GM18502 (cell line): ENCODE measurements around the gene GPD2.
A peak's percentile ranks its signal among the peaks of the same experiment; 100 is the strongest.

Source experiments
- ATAC-seq: cut with Tn5 transposase; IDR thresholded peaks from one replicate; pipeline ENCODE4 v1.9.1; 2021; ENCODE audit warnings: mild to moderate bottlenecking; ENCODE audit not compliant: unreplicated experiment, poor library complexity

The GPD2 gene

GRCh38 chr2:156435718-156436496 lies at the start of gene GPD2:
Gene GPD2 (plus strand): TSS chr2:156436379. CDS start chr2:156476106, 39,727 bp downstream.
- peak; percentile 65 for ATAC-seq

- ATAC-seq: no peak
These were observed 42.0 kb upstream of the GPD2 start for GRCh38 chr2:156394033-156394741.

GRCh38 chr2:156396126-156396525 lies 40.1 kb upstream of the GPD2 start:
- ATAC-seq: peak; percentile 37

- ATAC-seq: no peak
These were observed 39.0 kb upstream of the GPD2 start for GRCh38 chr2:156397229-156397628.

DNA sequence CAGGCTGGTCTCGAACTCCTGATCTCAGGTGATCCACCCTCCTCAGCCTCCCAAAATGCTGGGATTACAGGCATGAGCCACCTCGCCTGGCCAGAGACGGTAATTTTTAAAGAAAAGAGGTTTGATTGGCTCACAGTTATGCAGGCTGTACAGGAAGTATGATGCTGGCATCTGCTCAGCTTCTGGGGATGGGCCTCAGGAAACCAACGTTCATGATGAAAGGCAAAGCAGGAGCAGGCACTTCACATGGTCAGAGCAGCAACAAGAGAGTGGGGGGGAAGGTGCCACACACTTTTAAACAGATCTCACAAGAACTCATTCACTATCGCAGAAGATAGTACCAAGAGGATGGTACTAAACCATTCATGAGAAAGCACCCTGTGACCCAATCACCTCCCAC lies 38.0 kb upstream of the GPD2 start:
- no peak for ATAC-seq

DNA sequence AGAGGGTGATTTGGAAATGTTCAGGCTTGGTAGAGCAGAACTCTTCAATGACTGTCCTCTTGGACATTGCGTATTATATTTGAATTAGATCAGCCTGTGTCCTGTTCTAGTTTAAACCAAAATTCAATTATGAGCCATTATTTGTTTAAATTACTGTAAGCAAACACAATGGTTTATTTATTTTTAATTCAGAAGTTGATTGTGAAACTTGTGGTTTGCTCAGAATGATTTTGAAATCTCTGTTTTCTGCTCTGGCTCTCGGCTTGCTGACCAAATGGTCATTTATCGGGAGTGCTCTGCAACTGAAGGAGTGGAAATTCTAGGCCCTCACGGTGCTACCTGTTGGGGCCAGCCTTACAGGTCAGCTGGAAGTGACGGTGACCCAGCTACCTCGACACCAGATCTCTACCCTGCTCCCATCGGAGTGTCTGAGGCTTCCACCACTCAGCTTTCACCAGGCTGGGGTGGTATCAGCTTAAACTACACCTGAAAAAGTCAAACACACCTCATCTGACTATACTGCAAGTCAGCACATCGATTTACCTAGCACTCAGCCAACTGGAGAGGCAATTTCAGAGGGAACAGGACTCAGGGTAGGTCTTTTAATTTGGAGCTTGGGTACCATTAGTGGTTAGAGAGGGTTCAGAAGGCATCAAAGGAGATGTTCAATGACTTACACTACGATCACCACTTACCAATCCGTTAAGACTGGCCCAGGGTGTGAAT lies 36.8 kb upstream of the GPD2 start:
- no peak for ATAC-seq

GRCh38 chr2:156399950-156400705 lies 36.1 kb upstream of the GPD2 start:
- peak; percentile 43 for ATAC-seq

DNA sequence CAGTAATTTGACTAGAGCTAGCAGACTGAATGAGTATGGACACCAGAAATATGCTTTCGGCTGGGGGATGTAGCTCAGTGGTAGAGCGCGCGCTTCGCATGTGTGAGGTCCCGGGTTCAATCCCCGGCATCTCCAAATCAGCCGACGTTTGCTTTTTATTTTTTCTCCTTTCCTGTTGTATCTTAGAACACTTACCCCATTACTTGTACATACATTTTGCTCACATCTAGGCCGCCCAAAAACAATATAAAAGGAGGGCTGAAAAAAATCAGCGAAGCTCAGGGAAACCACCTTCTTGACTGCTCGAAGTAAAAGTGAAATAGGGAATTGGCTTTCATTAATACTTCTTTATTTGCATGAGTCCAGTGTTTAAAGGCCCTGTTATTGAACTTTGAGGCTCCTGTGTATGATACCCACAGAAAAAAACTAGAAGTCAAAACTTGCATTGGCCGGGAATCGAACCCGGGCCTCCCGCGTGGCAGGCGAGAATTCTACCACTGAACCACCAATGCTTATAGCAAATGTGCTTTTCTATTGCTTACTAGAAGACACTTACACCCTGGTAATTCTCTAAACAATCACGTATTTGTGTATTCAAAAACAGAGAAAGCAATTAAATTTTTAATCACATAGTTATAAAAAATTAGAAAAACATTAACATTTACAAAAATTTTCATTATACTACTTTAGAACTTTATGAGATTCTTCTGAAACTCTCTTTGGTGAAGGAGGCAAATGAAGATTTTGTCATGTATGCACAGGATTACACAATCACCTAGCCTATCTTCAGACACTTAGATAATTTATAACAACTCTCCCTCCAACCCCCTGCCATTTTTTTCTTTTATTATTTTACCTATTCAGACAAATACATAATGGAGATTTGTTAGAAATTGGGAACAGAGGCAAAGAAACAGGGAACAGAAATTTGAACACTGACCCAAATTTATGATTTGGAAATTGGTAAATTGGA lies 35.2 kb upstream of the GPD2 start:
- ATAC-seq: peak; percentile 70

DNA sequence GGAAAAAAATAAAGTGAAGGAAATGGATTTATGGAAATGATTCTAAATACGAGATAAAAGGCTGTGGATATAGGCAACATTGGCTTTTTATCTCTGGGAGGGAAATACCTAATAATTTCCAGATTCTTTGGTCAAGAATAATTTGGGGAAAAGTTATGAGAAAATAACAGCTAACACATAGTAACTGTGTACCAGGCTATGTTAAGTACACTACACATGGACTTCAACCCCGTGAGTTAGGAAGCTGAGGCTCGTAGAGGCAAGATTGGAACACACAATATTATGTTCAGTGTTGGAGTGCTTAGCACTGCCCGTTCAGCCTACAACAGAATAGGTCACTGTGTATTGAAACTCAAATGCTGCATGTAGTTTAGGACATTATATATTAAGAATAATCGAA lies 34.3 kb upstream of the GPD2 start:
- ATAC-seq: no peak

DNA sequence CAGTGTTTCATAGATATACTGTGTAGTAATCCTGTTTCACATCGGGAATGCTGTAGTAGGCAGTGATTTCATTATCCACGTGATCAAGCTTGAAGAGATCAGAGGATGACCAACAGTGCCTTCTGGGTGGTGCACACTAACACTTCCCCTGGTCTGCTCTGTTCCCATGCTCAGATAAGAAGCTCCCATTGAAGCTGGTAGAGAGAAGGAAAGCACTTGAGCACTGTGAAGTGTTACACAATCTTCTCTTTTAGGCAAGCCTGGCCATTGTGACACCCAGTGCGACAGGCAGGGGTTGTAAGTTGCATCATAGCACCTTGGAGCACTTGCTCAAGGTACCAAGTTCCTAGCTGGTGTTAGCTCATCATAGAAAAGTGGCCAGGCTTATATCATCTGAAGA lies 30.6 kb upstream of the GPD2 start:
- ATAC-seq: no peak

GRCh38 chr2:156411835-156412234 lies 24.3 kb upstream of the GPD2 start:
- ATAC-seq: no peak

DNA sequence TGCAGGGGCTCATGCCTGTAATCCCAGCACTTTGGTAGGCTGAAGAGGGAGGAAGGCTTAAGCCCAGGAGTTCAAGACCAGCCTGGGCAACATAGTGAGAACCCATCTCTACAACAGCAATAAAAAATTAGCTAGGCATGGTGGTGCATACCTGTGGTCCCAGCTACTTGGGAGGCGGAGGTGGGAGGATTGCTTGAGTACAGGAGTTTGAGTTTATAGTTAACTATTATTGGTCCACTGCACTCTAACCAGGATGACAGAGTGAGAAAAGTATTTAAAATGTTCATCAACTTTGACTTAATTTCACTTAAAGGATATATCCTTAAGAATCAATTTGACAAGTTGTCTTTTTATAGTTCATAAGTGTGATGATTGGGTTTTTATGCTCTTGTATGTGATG lies 14.3 kb upstream of the GPD2 start:
- ATAC-seq: no peak

DNA sequence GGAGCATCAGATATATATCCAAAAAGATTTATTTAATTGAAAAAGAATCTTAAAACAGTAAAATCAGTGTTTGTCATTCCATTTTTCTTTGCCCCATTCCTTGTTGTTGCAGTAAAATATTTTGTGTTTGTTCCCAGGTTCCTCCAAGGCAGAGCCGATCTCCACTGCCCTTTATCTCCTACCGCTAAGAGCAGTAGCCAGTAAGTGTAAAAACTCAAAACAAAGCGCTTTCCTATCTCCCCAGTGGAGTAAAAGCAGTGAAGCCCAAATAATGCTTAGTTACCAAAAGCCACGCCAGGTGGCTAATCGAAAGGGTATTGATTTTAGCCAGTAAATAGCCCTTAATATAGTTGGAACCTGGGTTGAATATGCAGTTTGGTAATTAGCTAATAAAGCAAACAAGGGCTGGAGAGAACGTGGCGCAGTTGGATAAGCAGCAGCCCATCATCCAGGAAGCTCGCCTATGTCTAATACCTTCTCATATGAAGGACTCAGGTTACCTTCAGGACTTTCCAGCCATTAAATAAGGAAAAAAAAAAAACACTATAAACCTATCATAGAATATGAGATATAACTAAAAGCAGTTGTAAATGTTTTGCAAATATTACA lies 12.4 kb upstream of the GPD2 start:
- ATAC-seq: no peak

- no peak for ATAC-seq
These were observed 9.1 kb upstream of the GPD2 start for GRCh38 chr2:156427074-156427473.

DNA sequence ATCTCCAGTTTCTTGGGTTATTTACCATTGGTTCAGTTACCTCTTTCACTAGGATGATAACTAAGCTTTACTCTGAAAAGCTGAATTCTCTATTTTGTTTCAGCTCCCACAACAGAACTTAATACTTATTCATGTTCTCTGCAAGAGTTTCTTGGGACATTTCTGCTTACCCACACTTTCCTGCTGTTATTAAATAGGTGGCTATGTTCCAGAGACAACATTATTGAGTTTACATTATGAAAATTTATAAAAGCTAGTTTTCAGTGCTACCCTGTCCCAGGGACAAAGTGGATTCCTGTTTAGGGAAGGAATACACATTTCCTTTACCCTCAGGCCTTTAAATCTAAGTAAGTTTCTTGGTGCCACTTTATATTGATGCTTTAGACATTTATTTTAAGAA lies 7.0 kb upstream of the GPD2 start:
- no peak for ATAC-seq

DNA sequence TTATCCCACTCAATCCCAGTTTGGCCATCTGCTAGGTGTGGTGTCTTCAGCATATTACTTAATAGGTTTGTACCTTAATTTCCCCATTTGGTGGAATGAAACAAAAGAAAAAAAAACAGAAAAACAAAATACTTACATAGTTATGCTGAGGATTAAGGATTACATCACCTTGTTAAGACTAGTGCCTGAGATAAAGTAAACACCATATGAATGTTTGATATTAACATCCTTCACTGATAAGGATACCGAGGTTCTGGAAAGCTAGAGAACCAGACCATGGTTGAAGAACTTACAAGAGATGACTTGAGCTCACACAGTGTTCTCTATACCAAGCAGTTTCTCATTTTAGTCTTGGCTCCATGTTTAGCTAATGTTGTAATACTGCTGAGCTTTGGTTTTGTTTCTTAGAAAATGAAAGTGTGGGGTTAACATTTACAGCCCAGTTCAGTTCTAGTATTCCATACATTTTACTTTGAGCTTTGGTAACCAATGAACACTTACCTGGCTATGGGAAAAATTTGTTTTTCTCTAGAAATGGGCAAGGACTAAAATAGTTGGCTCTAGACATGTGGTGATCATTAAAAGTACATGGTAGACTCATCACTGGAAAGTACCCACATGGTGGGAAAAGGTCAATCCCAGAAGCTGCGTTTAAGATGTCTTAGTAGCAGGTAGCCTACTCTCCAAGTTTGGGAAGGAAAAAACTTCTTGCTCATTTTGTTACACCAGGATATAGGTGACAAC lies 5.8 kb upstream of the GPD2 start:
- peak; percentile 17 for ATAC-seq

- ATAC-seq: peak; percentile 72
These were observed 5.2 kb upstream of the GPD2 start for GRCh38 chr2:156430980-156431358.
